A549 (cell line): ENCODE data around the gene MCTP2. TPM values are rescaled to one million over a fixed set of nuclear protein-coding genes. Genes with fewer than 3 reads are reported as not detected.

Source experiments
- ATAC-seq, 2 experiments: fragments of 200-7000 bp in 1 of 2; fragments of >200 bp in 1 of 2; cut with Nextera tagmentation in 1 of 2; cut with Tn5 transposase in 1 of 2; 3 replicates each; pipeline versions ENCODE4 v1.8.0 to v1.9.1; 2018 to 2020; ENCODE audit warnings: mild to moderate bottlenecking in 1 of 2, moderate library complexity in 1 of 2
- CTCF ChIA-PET: fragments of 300-600 bp; sonication (Branson Sonifier 250); formaldehyde crosslinking; extraction: SDS; loops from one replicate; lab custom pipeline; 2021; ENCODE audit warnings: antibody characterized with exemption, inconsistent platforms; lab: Yijun Ruan, JAX
- POLR2A ChIA-PET: fragments of 350-600 bp; formaldehyde crosslinking; extraction: SDS; loops from one replicate; lab custom pipeline; 2021; ENCODE audit warnings: antibody characterized with exemption, inconsistent platforms; lab: Yijun Ruan, JAX
- DNase-seq, 2 experiments: peaks; one replicate each; pipeline versions ENCODE4 v3.0.0 to v3.0.0-alpha.2; 2011 to 2016; ENCODE audit warnings: low read depth in 1 of 2, low spot score in 1 of 2
- FAIRE-seq: peaks from 2 replicates; lab custom pipeline; 2011; peaks lifted over from hg19 to GRCh38; lab: Jason Lieb, UNC
- H3K27ac ChIP-seq, 2 experiments: fragments of >200 bp; sonication (Bioruptor Twin); formaldehyde crosslinking; 3 replicates each; pipeline ENCODE4 v1.5.1; 2016 to 2017
- H3K4me1 ChIP-seq: fragments of >200 bp; sonication (Bioruptor Twin); formaldehyde crosslinking; 3 replicates; pipeline ENCODE4 v1.6.1; 2016
- H3K4me2 ChIP-seq: fragments of >200 bp; sonication (Bioruptor Twin); formaldehyde crosslinking; 3 replicates; pipeline ENCODE4 v1.6.1; 2016
- H3K4me3 ChIP-seq: fragments of >200 bp; sonication (Bioruptor Twin); formaldehyde crosslinking; 3 replicates; pipeline ENCODE4 v1.5.1; 2016
- H3K9me3 ChIP-seq: fragments of >200 bp; sonication (Bioruptor Twin); formaldehyde crosslinking; 3 replicates; pipeline ENCODE4 v1.6.1; 2016
- ATOH8 ChIP-seq: fragments of 250-450 bp; sonication (Bioruptor Pico); IDR thresholded peaks from 2 replicates; pipeline ENCODE4 v1.5.0; 2020; ENCODE audit warnings: low read depth, mild to moderate bottlenecking, moderate library complexity
- BHLHE40 ChIP-seq: IDR thresholded peaks from 2 replicates; pipeline ENCODE4 v1.6.1; 2012; ENCODE audit warnings: low read depth, low read length, inconsistent platforms
- CBX2 ChIP-seq: fragments of 200-600 bp; sonication (generic); IDR thresholded peaks from 2 replicates; pipeline ENCODE4 v1.6.1; 2016; ENCODE audit warnings: low read depth, mild to moderate bottlenecking, borderline replicate concordance
- CHD4 ChIP-seq: fragments of 200-600 bp; sonication (generic); IDR thresholded peaks from 2 replicates; pipeline ENCODE4 v1.6.1; 2016; ENCODE audit warnings: antibody characterized with exemption, mild to moderate bottlenecking, borderline replicate concordance
- CTCF ChIP-seq: fragments of >200 bp; sonication (Bioruptor Twin); formaldehyde crosslinking; IDR thresholded peaks from 3 replicates; pipeline ENCODE4 v1.5.1; 2016
- E2F6 ChIP-seq: IDR thresholded peaks from 2 replicates; pipeline ENCODE4 v1.6.1; 2012; ENCODE audit warnings: low read depth, borderline replicate concordance
- ELK1 ChIP-seq: fragments of 150-350 bp; IDR thresholded peaks from 2 replicates; pipeline ENCODE4 v1.6.1; 2014; ENCODE audit warnings: low read depth, mild to moderate bottlenecking, low read length
- FOSB ChIP-seq: fragments of 250-450 bp; sonication (Bioruptor Pico); IDR thresholded peaks from 2 replicates; pipeline ENCODE4 v1.5.0; 2020; ENCODE audit warnings: mild to moderate bottlenecking, moderate library complexity
- FOSL2 ChIP-seq, 2 experiments: fragments of 450-650 bp in 1 of 2; fragments of >200 bp in 1 of 2; sonication (Bioruptor Twin) in 1 of 2; formaldehyde crosslinking; IDR thresholded peaks; 2 replicates each; pipeline versions ENCODE4 v1.5.0 to v1.6.1; 2016 to 2020; ENCODE audit warnings: mild to moderate bottlenecking in 1 of 2, moderate library complexity in 1 of 2
- HEYL ChIP-seq: fragments of 250-450 bp; sonication (Bioruptor Pico); IDR thresholded peaks from 2 replicates; pipeline ENCODE4 v1.8.0; 2021; ENCODE audit warnings: mild to moderate bottlenecking, moderate library complexity
- HMGXB4 ChIP-seq: fragments of 250-450 bp; sonication (Bioruptor Pico); IDR thresholded peaks from 2 replicates; pipeline ENCODE4 v1.5.0; 2021; ENCODE audit warnings: mild to moderate bottlenecking, moderate library complexity, borderline replicate concordance
- HOXA7 ChIP-seq: fragments of 250-450 bp; sonication (Bioruptor Pico); IDR thresholded peaks from 2 replicates; pipeline ENCODE4 v1.5.0; 2020; ENCODE audit warnings: mild to moderate bottlenecking, moderate library complexity
- MAFK ChIP-seq: fragments of 450-650 bp; IDR thresholded peaks from 2 replicates; pipeline ENCODE4 v1.6.1; 2014; ENCODE audit not compliant: partially characterized antibody
- MAZ ChIP-seq: fragments of 150-350 bp; IDR thresholded peaks from 2 replicates; pipeline ENCODE4 v1.6.1; 2014; ENCODE audit warnings: antibody characterized with exemption, low read depth, low read length, borderline replicate concordance
- NPAS2 ChIP-seq: fragments of 250-450 bp; sonication (Bioruptor Pico); IDR thresholded peaks from 2 replicates; pipeline ENCODE4 v1.8.0; 2022; ENCODE audit warnings: mild to moderate bottlenecking, moderate library complexity, borderline replicate concordance
- NR3C1 ChIP-seq: fragments of >200 bp; sonication (Bioruptor Twin); formaldehyde crosslinking; IDR thresholded peaks from 3 replicates; pipeline ENCODE4 v1.6.1; 2017
- POLR2A ChIP-seq: IDR thresholded peaks from 2 replicates; pipeline ENCODE4 v1.6.1; 2012; ENCODE audit warnings: mild to moderate bottlenecking, low read length
- POLR2AphosphoS2 ChIP-seq: conservative IDR thresholded peaks from 2 replicates; pipeline ENCODE4 v1.6.1; 2012; ENCODE audit warnings: low read length, improper control_type of control experiment, inconsistent platforms
- RARB ChIP-seq: fragments of 250-450 bp; sonication (Bioruptor Pico); IDR thresholded peaks from 2 replicates; pipeline ENCODE4 v1.8.0; 2021; ENCODE audit warnings: mild to moderate bottlenecking, moderate library complexity
- RFX5 ChIP-seq: fragments of 450-650 bp; IDR thresholded peaks from 2 replicates; pipeline ENCODE4 v1.7.1; 2014; ENCODE audit warnings: antibody characterized with exemption, mild to moderate bottlenecking, moderate library complexity
- RNF2 ChIP-seq: fragments of 200-600 bp; sonication (generic); IDR thresholded peaks from 2 replicates; pipeline ENCODE4 v1.6.1; 2016; ENCODE audit warnings: low read depth, mild to moderate bottlenecking, antibody characterized with exemption, moderate library complexity, borderline replicate concordance
- SREBF2 ChIP-seq: fragments of 450-650 bp; IDR thresholded peaks from 2 replicates; pipeline ENCODE4 v1.6.1; 2014; ENCODE audit warnings: mild to moderate bottlenecking, moderate library complexity
- ZNF302 ChIP-seq: fragments of 250-450 bp; sonication (Bioruptor Pico); IDR thresholded peaks from 2 replicates; pipeline ENCODE4 v1.9.0; 2021; ENCODE audit warnings: inconsistent platforms, mild to moderate bottlenecking, moderate library complexity
- ZSCAN20 ChIP-seq: fragments of 250-450 bp; sonication (Bioruptor Pico); IDR thresholded peaks from 2 replicates; pipeline ENCODE4 v1.8.0; 2022; ENCODE audit warnings: mild to moderate bottlenecking, moderate library complexity
- WGBS: methylation state at CpG from one replicate; pipeline ENCODE4 v1.1.6; 2017; ENCODE audit errors: missing lambda C conversion rate; 5-methylcytosine and 5-hydroxymethylcytosine counted together
- polyA plus RNA-seq, 4 experiments: library from polyadenylated mRNA; depleted of rRNA in 3 of 4; stranded (reverse); fragments of >200 nt; fragmentation: RNase III in 1 of 4; extraction: RNeasy Plus Mini Kit Qiagen cat#74134 plus additional on column Dnase treatment in 1 of 4; gene quantifications; 2 replicates in 3 of 4; 3 replicates in 1 of 4; pipeline ENCODE4 v1.2.3, GENCODE V29; 2011 to 2017
- TF ChIP-seq, protein P1 (sequence below): IDR thresholded peaks from 2 replicates; pipeline ENCODE4 v1.6.1; 2012
- TF ChIP-seq, protein P2 (sequence below): fragments of >200 bp; sonication (Bioruptor Twin); formaldehyde crosslinking; IDR thresholded peaks from 3 replicates; pipeline ENCODE4 v1.6.1; 2016

MCTP2 gene
- polyA plus RNA-seq, 2 of the 4 experiments (the other 2 are of a cell fraction) = not detected

DNA sequence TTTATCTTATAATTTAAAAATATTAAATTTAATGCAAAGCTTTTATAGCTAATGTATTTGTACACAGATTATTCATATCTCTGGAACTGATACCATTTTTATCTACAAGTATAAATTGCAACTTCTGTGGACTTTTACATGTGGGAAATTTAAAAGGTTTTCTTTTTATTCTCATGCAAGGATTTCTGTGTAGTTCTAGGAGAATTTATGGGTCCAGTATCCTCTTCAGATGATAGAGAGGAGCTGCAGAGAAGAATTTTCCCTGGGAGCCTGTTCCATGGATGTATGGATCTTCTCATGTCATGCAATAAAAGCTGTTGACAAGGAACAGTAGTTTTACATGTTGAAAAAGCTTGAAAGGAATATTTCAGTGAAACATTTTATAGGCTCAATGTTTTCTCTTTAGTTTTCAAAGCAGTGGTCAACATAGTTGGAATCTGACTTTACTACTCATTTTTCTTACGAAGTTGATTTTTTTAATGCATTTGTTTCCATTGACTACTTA lies 119.7 kb downstream of the MCTP2 start:
- POLR2A ChIA-PET = no interaction called here
- ATAC-seq (no peak), DNase-seq (no peak), FAIRE-seq (no peak)
- Histone ChIP-seq H3K4me1 (no peaks in the 10 kb centered on the region), H3K4me3 (no peak overlapping the region), H3K4me2 (no peak overlapping the region), H3K27ac (no peak overlapping the region), H3K9me3 (no peaks in the 10 kb centered on the region)
- TF ChIP-seq, protein P1, sequence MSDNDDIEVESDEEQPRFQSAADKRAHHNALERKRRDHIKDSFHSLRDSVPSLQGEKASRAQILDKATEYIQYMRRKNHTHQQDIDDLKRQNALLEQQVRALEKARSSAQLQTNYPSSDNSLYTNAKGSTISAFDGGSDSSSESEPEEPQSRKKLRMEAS = no peak
- TF ChIP-seq ZNF302 (no peak), ATOH8 (no peak), POLR2A (no peak), E2F6 (no peak), BHLHE40 (no peak), HOXA7 (CRISPR knock-in tag) (no peak), FOSB (CRISPR knock-in tag) (no peak), ELK1 (no peak), FOSL2 (IDR thresholded peaks at IDR 0.05) (no peak), FOSL2 (CRISPR knock-in tag; IDR thresholded peaks at IDR 0.05) (no peak), ZSCAN20 (CRISPR knock-in tag) (no peak), CBX2 (no peak), HEYL (no peak), NR3C1 (no peak), NPAS2 (CRISPR knock-in tag) (no peak), HMGXB4 (no peak), RARB (CRISPR knock-in tag) (no peak)
- WGBS = 10% methylated on average over 1 of the region's 1 CpG
- CTCF ChIA-PET = interaction anchor here (1.2 to 1.6 kb wide), 4 partner anchors 9 to 22 kb away, joined by 3 to 4 read pairs (median 3); no protein-coding TSS in a partner anchor

GRCh38 chr15:94352636-94353487 lies 121.5 kb downstream of the MCTP2 start:
- Histone ChIP-seq H3K4me1 (no peaks in the 10 kb centered on the region), H3K4me2 (no peak overlapping the region), H3K9me3 (no peaks in the 10 kb centered on the region), H3K27ac (no peak overlapping the region), H3K4me3 (no peak overlapping the region)
- FAIRE-seq (no peak), DNase-seq (no peak), ATAC-seq (no peak)
- WGBS = 37% methylated on average over 11 of the region's 11 CpGs
- ChIA-PET CTCF (no interaction called here), POLR2A (no interaction called here)
- TF ChIP-seq POLR2AphosphoS2 = no peak
- no peak for TF ChIP-seq CTCF
- no peak for TF ChIP-seq RFX5
- no peak for TF ChIP-seq RNF2
- TF ChIP-seq CHD4 = no peak
- no peak for TF ChIP-seq MAZ
- no peak for TF ChIP-seq E2F6
- TF ChIP-seq ATOH8 = no peak
- TF ChIP-seq SREBF2 = no peak
- TF ChIP-seq, protein P2, sequence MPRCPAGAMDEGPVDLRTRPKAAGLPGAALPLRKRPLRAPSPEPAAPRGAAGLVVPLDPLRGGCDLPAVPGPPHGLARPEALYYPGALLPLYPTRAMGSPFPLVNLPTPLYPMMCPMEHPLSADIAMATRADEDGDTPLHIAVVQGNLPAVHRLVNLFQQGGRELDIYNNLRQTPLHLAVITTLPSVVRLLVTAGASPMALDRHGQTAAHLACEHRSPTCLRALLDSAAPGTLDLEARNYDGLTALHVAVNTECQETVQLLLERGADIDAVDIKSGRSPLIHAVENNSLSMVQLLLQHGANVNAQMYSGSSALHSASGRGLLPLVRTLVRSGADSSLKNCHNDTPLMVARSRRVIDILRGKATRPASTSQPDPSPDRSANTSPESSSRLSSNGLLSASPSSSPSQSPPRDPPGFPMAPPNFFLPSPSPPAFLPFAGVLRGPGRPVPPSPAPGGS = no peak
- TF ChIP-seq MAFK = no peak
